Esophagus muscularis mucosa (tissue), 4 donors: ENCODE results near the gene HABP2.

ENCODE experiments used
- CTCF ChIP-seq, 3 experiments: fragments of 200-600 bp in 2 of 3; fragments of 450-650 bp in 1 of 3; sonication (generic) in 2 of 3; IDR thresholded peaks; one replicate each; pipeline ENCODE4 v1.5.1; 2017 to 2019; ENCODE audit warnings: antibody characterized with exemption in 3 of 3, mild to moderate bottlenecking in 2 of 3, moderate library complexity in 1 of 3
- EP300 ChIP-seq: sonication (generic); formaldehyde crosslinking; IDR thresholded peaks from one replicate; pipeline ENCODE4 v1.6.1; 2017; ENCODE audit warnings: antibody characterized with exemption
- POLR2A ChIP-seq: fragments of 450-650 bp; IDR thresholded peaks from one replicate; pipeline ENCODE4 v1.6.1; 2017; ENCODE audit warnings: antibody characterized with exemption, moderate library complexity, mild to moderate bottlenecking, low read depth
- POLR2AphosphoS5 ChIP-seq, 2 donors: sonication (generic); formaldehyde crosslinking; IDR thresholded peaks; one replicate each; pipeline ENCODE4 v1.6.1; 2017; ENCODE audit warnings: antibody characterized with exemption in 2 of 2

- TF ChIP-seq EP300 (no peak), CTCF (IDR thresholded peaks at IDR 0.05) (no peak), POLR2AphosphoS5 (IDR thresholded peaks at IDR 0.05) (no peak), POLR2A (no peak)
Observed at GRCh38 chr10:113627836-113628235, 75.0 kb downstream of the HABP2 start.
